ENCODE measurements around the gene CYS1. TPM values are rescaled to one million over a fixed set of nuclear protein-coding genes. Genes with fewer than 3 reads are reported as not detected.

Gene CYS1
- 1 to 10 TPM in 1 of 5 experiments, not detected in 4; 1.3 TPM for total RNA-seq
- polyA plus RNA-seq = not detected
- total RNA-seq = not detected

- Histone ChIP-seq H3K36me3 (ENCODE audit: control insufficient read depth in 2 of 3, insufficient read depth in 3 of 3, low read length in 3 of 3) (no peaks in the 10 kb centered on the region), H3K27ac (ENCODE audit: low read depth, low read length) (no peak within 1 kb of the TSS), H3K9me3 (ENCODE audit: control insufficient read depth in 2 of 3, low read length in 3 of 3) (no peaks in the 10 kb centered on the region), H3K4me3 (ENCODE audit: low read length) (peak within 1 kb of the TSS; percentile 32), H3K27me3 (ENCODE audit: control insufficient read depth in 2 of 2, insufficient read depth in 2 of 2, low read length in 2 of 2) (peaks cover 0 to 13% of the 10 kb centered on the region in 2 donors), H3K4me1 (ENCODE audit: control insufficient read depth in 2 of 2, insufficient read depth in 2 of 2, low read length in 2 of 2) (peaks cover 9 to 11% of the 10 kb centered on the region in 2 donors)
- Mint-ChIP-seq H3K27me3 (peaks cover 73 to 83% (median 79%) of the 10 kb centered on the region in 5 donors), H3K27ac (peak within 1 kb of the TSS in 5 of 9 donors; percentile 49 to 64 (median 51)), H3K9me3 (no peaks in the 10 kb centered on the region), H3K4me1 (peaks cover 9 to 25% (median 14%) of the 10 kb centered on the region in 7 donors), H3K4me3 (peak within 1 kb of the TSS; percentile 78 to 96 (median 87)), H3K36me3 (peaks cover 0 to 4% (median 0%) of the 10 kb centered on the region in 5 donors)
- POLR2A ChIA-PET = no interaction called here
- peak in 1 of 9 donors; percentile 47 for DNase-seq
- intact Hi-C loops (cut with micrococcal nuclease) = loop anchor here in 1 of 2 donors (2.0 kb wide), 1 partner anchor 41 kb away; no protein-coding TSS in a partner anchor
- CTCF ChIA-PET = no interaction called here
- peak; percentile 36 for ATAC-seq
Observed at GRCh38 chr2:10079870-10080535, at the start of gene CYS1. Gene CYS1 (minus strand): TSS chr2:10080411. CDS start chr2:10080223, 188 bp downstream.

DNA sequence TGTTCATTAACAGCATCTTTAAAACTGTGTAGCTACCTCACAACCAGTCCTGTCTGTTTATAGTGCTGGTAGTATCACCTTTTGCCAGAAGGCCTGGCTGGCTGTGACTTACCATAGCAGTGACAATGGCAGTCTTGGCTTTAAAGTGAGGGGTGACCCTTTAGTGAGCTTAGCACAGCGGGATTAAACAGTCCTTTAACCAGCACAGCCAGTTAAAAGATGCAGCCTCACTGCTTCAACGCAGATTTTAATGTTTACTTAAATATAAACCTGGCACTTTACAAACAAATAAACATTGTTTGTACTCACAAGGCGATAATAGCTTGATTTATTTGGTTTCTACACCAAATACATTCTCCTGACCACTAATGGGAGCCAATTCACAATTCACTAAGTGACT is 49.3 kb upstream of the CYS1 start:
- POLR2A ChIA-PET = no interaction called here
- no peak overlapping the region for H3K4me3 Mint-ChIP-seq
- H3K27ac Mint-ChIP-seq = no peak overlapping the region
- DNase-seq = no peak
- peaks cover 0 to under 1% of the 10 kb centered on the region in 2 donors for H3K4me1 ChIP-seq (ENCODE audit: control insufficient read depth in 2 of 2, insufficient read depth in 2 of 2, low read length in 2 of 2)
- intact Hi-C loops (cut with micrococcal nuclease) = loop anchor here (10.0 kb wide), 2 partner anchors 205 to 505 kb away; no protein-coding TSS in a partner anchor
- H3K27me3 Mint-ChIP-seq = peaks cover 0 to 9% (median 0%) of the 10 kb centered on the region in 5 donors
- no peaks in the 10 kb centered on the region for H3K27me3 ChIP-seq (ENCODE audit: control insufficient read depth in 2 of 2, insufficient read depth in 2 of 2, low read length in 2 of 2)
- peaks cover 2 to 68% (median 6%) of the 10 kb centered on the region in 7 donors for H3K4me1 Mint-ChIP-seq
- H3K27ac ChIP-seq (ENCODE audit: low read depth, low read length) = no peak overlapping the region
- peaks cover 0 to 43% (median 0%) of the 10 kb centered on the region in 5 donors for H3K36me3 Mint-ChIP-seq
- H3K4me3 ChIP-seq (ENCODE audit: low read length) = no peak overlapping the region
- H3K9me3 ChIP-seq (ENCODE audit: control insufficient read depth in 2 of 3, low read length in 3 of 3) = no peaks in the 10 kb centered on the region
- no peaks in the 10 kb centered on the region for H3K9me3 Mint-ChIP-seq
- no peak for ATAC-seq
- CTCF ChIA-PET = interaction anchor here (0.8 to 1.8 kb wide), 2 partner anchors 279 to 306 kb away, joined by 3 to 10 read pairs; no protein-coding TSS in a partner anchor
- no peaks in the 10 kb centered on the region for H3K36me3 ChIP-seq (ENCODE audit: control insufficient read depth in 2 of 3, insufficient read depth in 3 of 3, low read length in 3 of 3)

- Histone ChIP-seq H3K36me3 (ENCODE audit: control insufficient read depth in 2 of 3, insufficient read depth in 3 of 3, low read length in 3 of 3) (no peaks in the 10 kb centered on the region), H3K4me3 (ENCODE audit: low read length) (no peak overlapping the region), H3K9me3 (ENCODE audit: control insufficient read depth in 2 of 3, low read length in 3 of 3) (no peaks in the 10 kb centered on the region), H3K4me1 (ENCODE audit: control insufficient read depth in 2 of 2, insufficient read depth in 2 of 2, low read length in 2 of 2) (peaks cover 2 to 11% of the 10 kb centered on the region in 2 donors), H3K27ac (ENCODE audit: low read depth, low read length) (no peak overlapping the region), H3K27me3 (ENCODE audit: control insufficient read depth in 2 of 2, insufficient read depth in 2 of 2, low read length in 2 of 2) (peaks cover 0 to 2% of the 10 kb centered on the region in 2 donors)
- ATAC-seq (no peak), DNase-seq (no peak)
- intact Hi-C loops (cut with micrococcal nuclease) = loop anchor here (10.0 kb wide), 2 partner anchors 206 to 504 kb away; no protein-coding TSS in a partner anchor
- peaks cover 0 to 20% (median 6%) of the 10 kb centered on the region in 5 donors for H3K27me3 Mint-ChIP-seq
- POLR2A ChIA-PET = no interaction called here
- H3K4me3 Mint-ChIP-seq = peak overlapping the region in 1 of 10 donors; percentile 61
- peaks cover 10 to 78% (median 14%) of the 10 kb centered on the region in 7 donors for H3K4me1 Mint-ChIP-seq
- H3K9me3 Mint-ChIP-seq = no peaks in the 10 kb centered on the region
- CTCF ChIA-PET = interaction anchor here (1.1 to 1.8 kb wide), 2 partner anchors 280 to 307 kb away, joined by 7 to 10 read pairs; no protein-coding TSS in a partner anchor
- H3K36me3 Mint-ChIP-seq = peaks cover 0 to 50% (median 0%) of the 10 kb centered on the region in 5 donors
- peak overlapping the region in 1 of 9 donors; percentile 75 for H3K27ac Mint-ChIP-seq
Observed at GRCh38 chr2:10128420-10128819, 48.2 kb upstream of the CYS1 start.

DNA sequence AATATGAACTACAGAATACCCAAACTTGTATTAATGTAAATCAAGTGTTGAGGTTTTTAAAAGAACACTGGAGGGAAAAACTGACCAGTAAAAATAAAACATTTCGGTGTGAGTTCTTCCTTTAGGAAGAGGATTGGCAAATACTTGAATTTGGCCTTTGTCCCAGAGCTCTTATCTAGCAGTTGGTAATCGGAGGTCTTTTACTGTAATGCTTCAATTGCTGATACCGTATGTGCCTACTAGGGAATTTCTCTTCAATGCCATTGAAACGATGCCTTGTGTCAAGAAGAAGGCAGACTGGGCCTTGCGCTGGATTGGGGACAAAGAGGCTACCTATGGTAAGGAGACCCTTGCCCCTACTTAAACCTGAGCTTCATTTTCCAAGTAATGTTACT is 46.4 kb upstream of the CYS1 start:
- intact Hi-C loops (cut with micrococcal nuclease) = loop anchor here (10.0 kb wide), 2 partner anchors 208 to 502 kb away; no protein-coding TSS in a partner anchor
- peak overlapping the region in 1 of 9 donors; percentile 62 for H3K27ac Mint-ChIP-seq
- H3K4me1 Mint-ChIP-seq = peaks cover 15 to 73% (median 20%) of the 10 kb centered on the region in 7 donors
- H3K27ac ChIP-seq (ENCODE audit: low read depth, low read length) = no peak overlapping the region
- no peaks in the 10 kb centered on the region for H3K36me3 ChIP-seq (ENCODE audit: control insufficient read depth in 2 of 3, insufficient read depth in 3 of 3, low read length in 3 of 3)
- H3K27me3 Mint-ChIP-seq = peaks cover 0 to 24% (median 10%) of the 10 kb centered on the region in 5 donors
- H3K36me3 Mint-ChIP-seq = peaks cover 0 to 48% (median 0%) of the 10 kb centered on the region in 5 donors
- H3K9me3 Mint-ChIP-seq = no peaks in the 10 kb centered on the region
- peaks cover 0 to 7% of the 10 kb centered on the region in 2 donors for H3K27me3 ChIP-seq (ENCODE audit: control insufficient read depth in 2 of 2, insufficient read depth in 2 of 2, low read length in 2 of 2)
- DNase-seq (no peak), ATAC-seq (no peak)
- H3K4me3 Mint-ChIP-seq = peak overlapping the region in 1 of 10 donors; percentile 47
- no peaks in the 10 kb centered on the region for H3K9me3 ChIP-seq (ENCODE audit: control insufficient read depth in 2 of 3, low read length in 3 of 3)
- H3K4me1 ChIP-seq (ENCODE audit: control insufficient read depth in 2 of 2, insufficient read depth in 2 of 2, low read length in 2 of 2) = peaks cover 11 to 19% of the 10 kb centered on the region in 2 donors
- CTCF ChIA-PET = interaction anchor here (0.7 to 3.7 kb wide), 5 partner anchors 11 to 321 kb away, joined by 3 to 50 read pairs (median 3); no protein-coding TSS in a partner anchor
- POLR2A ChIA-PET = no interaction called here
- no peak overlapping the region for H3K4me3 ChIP-seq (ENCODE audit: low read length)

DNA sequence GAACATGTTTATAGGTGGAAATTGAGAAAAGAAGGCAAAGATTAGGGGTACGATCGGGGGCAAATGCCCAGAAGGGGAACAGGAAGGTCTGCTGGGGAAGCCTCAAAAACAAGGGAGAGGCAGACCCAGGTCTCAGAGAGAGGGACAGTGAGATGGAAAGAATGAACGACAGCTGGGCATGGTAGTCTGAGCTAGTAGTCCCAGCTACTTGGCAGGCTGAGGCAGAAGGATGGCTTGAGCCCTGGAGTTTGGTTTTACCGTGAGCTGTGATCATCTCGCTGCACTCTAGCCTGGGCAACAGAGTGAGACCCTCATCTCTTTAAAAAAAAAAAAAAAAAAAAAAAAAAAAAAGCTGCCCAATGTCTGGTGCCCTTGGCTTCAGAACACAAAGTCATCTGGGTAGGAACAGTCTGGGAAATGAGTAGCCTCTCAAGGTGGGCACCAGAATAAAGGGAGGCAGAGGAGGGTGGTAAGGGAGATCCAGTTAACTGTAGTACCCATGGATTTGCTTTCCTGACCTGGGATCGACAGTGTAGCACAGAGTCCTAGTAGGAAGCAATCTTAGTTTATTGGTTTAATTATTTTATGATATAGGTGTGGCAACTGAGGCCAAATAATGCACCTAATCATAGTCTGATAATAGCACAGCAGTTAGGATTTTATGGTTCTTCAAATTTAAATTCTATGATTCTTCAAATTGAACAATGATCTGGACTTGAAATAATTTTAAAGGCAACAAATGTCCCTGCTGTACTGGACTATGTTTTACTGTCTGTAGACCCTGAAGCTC is 45.8 kb upstream of the CYS1 start:
- intact Hi-C loops (cut with micrococcal nuclease) = loop anchor here (2.0 to 10.0 kb wide), 3 partner anchors 209 to 543 kb away; no protein-coding TSS in a partner anchor
- peaks cover 16 to 25% of the 10 kb centered on the region in 2 donors for H3K4me1 ChIP-seq (ENCODE audit: control insufficient read depth in 2 of 2, insufficient read depth in 2 of 2, low read length in 2 of 2)

More for the DNA sequence above, 45.8 kb upstream of the CYS1 start:
- peak overlapping the region in 1 of 10 donors; percentile 96 for H3K4me3 Mint-ChIP-seq
- peaks cover 0 to 48% (median 0%) of the 10 kb centered on the region in 5 donors for H3K36me3 Mint-ChIP-seq
- H3K27me3 Mint-ChIP-seq = peaks cover 0 to 24% (median 10%) of the 10 kb centered on the region in 5 donors
- no peak for DNase-seq
- peak overlapping the region in 2 of 9 donors; percentile 2 to 85 for H3K27ac Mint-ChIP-seq
- H3K4me1 Mint-ChIP-seq = peaks cover 15 to 76% (median 26%) of the 10 kb centered on the region in 7 donors
- no peak for ATAC-seq
- Histone ChIP-seq H3K36me3 (ENCODE audit: control insufficient read depth in 2 of 3, insufficient read depth in 3 of 3, low read length in 3 of 3) (no peaks in the 10 kb centered on the region), H3K4me3 (ENCODE audit: low read length) (no peak overlapping the region), H3K27ac (ENCODE audit: low read depth, low read length) (no peak overlapping the region), H3K9me3 (ENCODE audit: control insufficient read depth in 2 of 3, low read length in 3 of 3) (no peaks in the 10 kb centered on the region), H3K27me3 (ENCODE audit: control insufficient read depth in 2 of 2, insufficient read depth in 2 of 2, low read length in 2 of 2) (peaks cover 0 to 7% of the 10 kb centered on the region in 2 donors)
- no peaks in the 10 kb centered on the region for H3K9me3 Mint-ChIP-seq
- POLR2A ChIA-PET = interaction anchor here (1.0 kb wide), 1 partner anchor 283 kb away, joined by 3 read pairs; no protein-coding TSS in a partner anchor
- CTCF ChIA-PET = interaction anchor here (0.7 to 3.7 kb wide), 8 partner anchors 11 to 321 kb away, joined by 3 to 50 read pairs (median 3); no protein-coding TSS in a partner anchor

Measured in naive thymus-derived CD4-positive, alpha-beta T cell (primary cell).